Ovary (tissue), 3 donors: ENCODE measurements around the gene MAGI1.

Experiments used
- POLR2A ChIP-seq: fragments of 450-650 bp; IDR thresholded peaks from one replicate; pipeline ENCODE4 v1.6.1; 2017; ENCODE audit warnings: antibody characterized with exemption, mild to moderate bottlenecking, moderate library complexity
- TF ChIP-seq, protein P1 (sequence below), 3 donors: fragments of 450-650 bp in 2 of 3; fragments of 200-600 bp in 1 of 3; IDR thresholded peaks; one replicate each; pipeline versions ENCODE4 v1.5.1 to v1.8.0; 2016 to 2022; ENCODE audit warnings: antibody characterized with exemption in 3 of 3, mild to moderate bottlenecking in 1 of 3
- donor health status: DM: no; HTN: no; CAD: no.

DNA sequence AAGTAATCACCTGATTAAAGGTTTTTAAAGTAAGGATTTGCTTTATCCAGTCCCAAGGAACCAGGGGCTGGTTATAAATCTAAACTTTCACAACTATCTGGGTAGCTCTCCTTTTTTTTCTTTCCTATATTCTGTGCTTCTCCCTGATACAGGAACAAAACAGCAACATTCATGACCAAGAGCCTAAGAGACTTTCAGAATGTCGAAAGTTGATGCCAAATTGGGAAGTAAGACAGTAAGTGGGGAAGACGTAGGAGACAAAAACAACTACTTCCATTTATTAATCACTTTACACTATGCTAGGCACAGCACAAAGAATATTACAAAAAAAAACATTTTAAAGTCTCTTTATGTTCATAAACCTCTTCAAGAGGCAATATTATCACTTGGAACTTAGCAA, 211.6 kb downstream of the MAGI1 start:
- TF ChIP-seq, protein P1, sequence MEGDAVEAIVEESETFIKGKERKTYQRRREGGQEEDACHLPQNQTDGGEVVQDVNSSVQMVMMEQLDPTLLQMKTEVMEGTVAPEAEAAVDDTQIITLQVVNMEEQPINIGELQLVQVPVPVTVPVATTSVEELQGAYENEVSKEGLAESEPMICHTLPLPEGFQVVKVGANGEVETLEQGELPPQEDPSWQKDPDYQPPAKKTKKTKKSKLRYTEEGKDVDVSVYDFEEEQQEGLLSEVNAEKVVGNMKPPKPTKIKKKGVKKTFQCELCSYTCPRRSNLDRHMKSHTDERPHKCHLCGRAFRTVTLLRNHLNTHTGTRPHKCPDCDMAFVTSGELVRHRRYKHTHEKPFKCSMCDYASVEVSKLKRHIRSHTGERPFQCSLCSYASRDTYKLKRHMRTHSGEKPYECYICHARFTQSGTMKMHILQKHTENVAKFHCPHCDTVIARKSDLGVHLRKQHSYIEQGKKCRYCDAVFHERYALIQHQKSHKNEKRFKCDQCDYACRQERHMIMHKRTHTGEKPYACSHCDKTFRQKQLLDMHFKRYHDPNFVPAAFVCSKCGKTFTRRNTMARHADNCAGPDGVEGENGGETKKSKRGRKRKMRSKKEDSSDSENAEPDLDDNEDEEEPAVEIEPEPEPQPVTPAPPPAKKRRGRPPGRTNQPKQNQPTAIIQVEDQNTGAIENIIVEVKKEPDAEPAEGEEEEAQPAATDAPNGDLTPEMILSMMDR (IDR thresholded peaks at IDR 0.05) = no peak
- no peak for TF ChIP-seq POLR2A
